ENCODE data around the gene KPNB1. TPM values are rescaled to one million over a fixed set of nuclear protein-coding genes. Genes with fewer than 3 reads are reported as not detected.

The KPNB1 gene
- total and polyA plus RNA-seq, 2 experiments from 2014 or later, result 59.5 to 423 TPM

- no peaks in the 10 kb centered on the region for H3K36me3 ChIP-seq (ENCODE audit: low read depth)
- no peaks in the 10 kb centered on the region for H3F3A ChIP-seq (ENCODE audit: insufficient read depth)
- no peaks in the 10 kb centered on the region for H4K20me1 ChIP-seq (ENCODE audit: insufficient read depth)
- 89 to 95% methylated on average over 4 of the region's 4 CpGs for WGBS, 2 experiments (ENCODE audit: low coverage in 1 of 2, low lambda C conversion rate in 2 of 2, missing lambda C conversion rate in 2 of 2)
- no peak for TF ChIP-seq EZH2phosphoT487 (IDR thresholded peaks at IDR 0.05; ENCODE audit: insufficient read depth, low read depth)
- no peaks in the 10 kb centered on the region for H3K79me2 ChIP-seq (ENCODE audit: insufficient read depth)
- H3K27ac ChIP-seq, result no peak overlapping the region
- no peaks in the 10 kb centered on the region for H3K27me3 ChIP-seq (replicated peaks; ENCODE audit: insufficient read depth)
- H3K4me2 ChIP-seq (ENCODE audit: unreplicated experiment), result no peak overlapping the region
- H3K4me3 ChIP-seq, result no peak overlapping the region
- no peaks in the 10 kb centered on the region for H3K9me2 ChIP-seq (ENCODE audit: insufficient read depth)
- in situ Hi-C loops (cut with MboI), result no loop called here
- H3K9ac ChIP-seq, result no peak overlapping the region
- no peak overlapping the region for H2AFZ ChIP-seq
- DNase-seq, result no peak
- no peaks in the 10 kb centered on the region for H3K4me1 ChIP-seq (ENCODE audit: insufficient read depth)
- H3K9me3 ChIP-seq (ENCODE audit: low read depth), result no peaks in the 10 kb centered on the region
These were observed 57.5 kb downstream of the KPNB1 start for GRCh38 chr17:47707056-47707804.

GRCh38 chr17:47707884-47708283, 58.2 kb downstream of the KPNB1 start:
- no peak overlapping the region for H3K9ac ChIP-seq
- in situ Hi-C loops (cut with MboI), result no loop called here
- no peak overlapping the region for H3K27ac ChIP-seq
- TF ChIP-seq EZH2 (IDR thresholded peaks at IDR 0.05; ENCODE audit: insufficient read depth, poor library complexity, severe bottlenecking) (no peak), EZH2phosphoT487 (IDR thresholded peaks at IDR 0.05; ENCODE audit: insufficient read depth, low read depth) (no peak)
- H3F3A ChIP-seq (ENCODE audit: insufficient read depth), result no peaks in the 10 kb centered on the region
- WGBS, 2 experiments (ENCODE audit: low coverage in 1 of 2, low lambda C conversion rate in 2 of 2, missing lambda C conversion rate in 2 of 2), result 96 to 97% methylated on average over 3 of the region's 3 CpGs
- H3K27me3 ChIP-seq (replicated peaks; ENCODE audit: insufficient read depth), result peaks cover 3% of the 10 kb centered on the region; the same call in 1 of the 2 replicates
- no peak overlapping the region for H2AFZ ChIP-seq
- H3K4me2 ChIP-seq (ENCODE audit: unreplicated experiment), result no peak overlapping the region
- DNase-seq, result no peak
- H4K20me1 ChIP-seq (ENCODE audit: insufficient read depth), result no peaks in the 10 kb centered on the region
- no peaks in the 10 kb centered on the region for H3K36me3 ChIP-seq (ENCODE audit: low read depth)
- no peaks in the 10 kb centered on the region for H3K4me1 ChIP-seq (ENCODE audit: insufficient read depth)
- no peaks in the 10 kb centered on the region for H3K79me2 ChIP-seq (ENCODE audit: insufficient read depth)
- H3K4me3 ChIP-seq, result no peak overlapping the region
- no peaks in the 10 kb centered on the region for H3K9me3 ChIP-seq (ENCODE audit: low read depth)
- no peaks in the 10 kb centered on the region for H3K9me2 ChIP-seq (ENCODE audit: insufficient read depth)

GRCh38 chr17:47708312-47708863, 58.7 kb downstream of the KPNB1 start:
- Histone ChIP-seq H3K9me2 (ENCODE audit: insufficient read depth) (no peaks in the 10 kb centered on the region), H3K27ac (no peak overlapping the region), H3K27me3 (replicated peaks; ENCODE audit: insufficient read depth) (peaks cover 8% of the 10 kb centered on the region; the same call in 1 of the 2 replicates), H3K9me3 (ENCODE audit: low read depth) (no peaks in the 10 kb centered on the region), H3K4me1 (ENCODE audit: insufficient read depth) (no peaks in the 10 kb centered on the region), H3F3A (ENCODE audit: insufficient read depth) (no peaks in the 10 kb centered on the region), H3K4me3 (no peak overlapping the region), H3K9ac (no peak overlapping the region), H3K4me2 (ENCODE audit: unreplicated experiment) (no peak overlapping the region), H3K79me2 (ENCODE audit: insufficient read depth) (no peaks in the 10 kb centered on the region), H3K36me3 (ENCODE audit: low read depth) (no peaks in the 10 kb centered on the region), H2AFZ (no peak overlapping the region), H4K20me1 (ENCODE audit: insufficient read depth) (no peaks in the 10 kb centered on the region)
- 76 to 92% methylated on average over 15 to 31 of the region's 31 CpGs for WGBS, 2 experiments (ENCODE audit: low coverage in 1 of 2, low lambda C conversion rate in 2 of 2, missing lambda C conversion rate in 2 of 2)
- no peak for TF ChIP-seq EZH2 (IDR thresholded peaks at IDR 0.05; ENCODE audit: insufficient read depth, poor library complexity, severe bottlenecking)
- no peak for TF ChIP-seq EZH2phosphoT487 (IDR thresholded peaks at IDR 0.05; ENCODE audit: insufficient read depth, low read depth)
- in situ Hi-C loops (cut with MboI), result no loop called here
- no peak for DNase-seq

- H3K4me2 ChIP-seq (ENCODE audit: unreplicated experiment), result no peak overlapping the region
- H3K36me3 ChIP-seq (ENCODE audit: low read depth), result no peaks in the 10 kb centered on the region
- no peak overlapping the region for H3K27ac ChIP-seq
- H3K9me2 ChIP-seq (ENCODE audit: insufficient read depth), result no peaks in the 10 kb centered on the region
- WGBS, 2 experiments (ENCODE audit: low coverage in 1 of 2, low lambda C conversion rate in 2 of 2, missing lambda C conversion rate in 2 of 2), result 91 to 94% methylated on average over 29 to 88 of the region's 89 CpGs
- DNase-seq, result no peak
- no peak overlapping the region for H3K9ac ChIP-seq
- in situ Hi-C loops (cut with MboI), result no loop called here
- H3K79me2 ChIP-seq (ENCODE audit: insufficient read depth), result no peaks in the 10 kb centered on the region
- H3F3A ChIP-seq (ENCODE audit: insufficient read depth), result no peaks in the 10 kb centered on the region
- no peaks in the 10 kb centered on the region for H3K4me1 ChIP-seq (ENCODE audit: insufficient read depth)
- TF ChIP-seq EZH2 (IDR thresholded peaks at IDR 0.05; ENCODE audit: insufficient read depth, poor library complexity, severe bottlenecking) (no peak), EZH2phosphoT487 (IDR thresholded peaks at IDR 0.05; ENCODE audit: insufficient read depth, low read depth) (no peak)
- H4K20me1 ChIP-seq (ENCODE audit: insufficient read depth), result no peaks in the 10 kb centered on the region
- H3K9me3 ChIP-seq (ENCODE audit: low read depth), result no peaks in the 10 kb centered on the region
- H3K27me3 ChIP-seq (replicated peaks; ENCODE audit: insufficient read depth), result peaks cover 14% of the 10 kb centered on the region; the same call in 1 of the 2 replicates
- H2AFZ ChIP-seq, result no peak overlapping the region
- H3K4me3 ChIP-seq, result no peak overlapping the region
These were observed 59.3 kb downstream of the KPNB1 start for GRCh38 chr17:47708864-47709541.
